ENCODE data around the gene TMPO.
"Not testable (repeated sequence)": the region's sequence is repeated elsewhere in the genome, so short reads cannot be mapped to it uniquely, and the experiment has no call there.

GRCh38 chr12:98576795-98577194 lies 61.4 kb downstream of the TMPO start:
- not testable (repeated sequence) for TF ChIP-seq CTCF, POLR2A (IDR thresholded peaks at IDR 0.05)

Data from uterus (tissue), 2 donors.